PFSK-1 (cell line): Measurements from ENCODE around the gene SEC14L6.

Experiments used
- FOXP2 ChIP-seq: optimal IDR thresholded peaks from 2 replicates; pipeline ENCODE3; 2011; ENCODE audit warnings: borderline replicate concordance, control low read depth, inconsistent platforms; ENCODE audit not compliant: insufficient read depth; ENCODE audit errors: extremely low read length, extremely low read depth
- POLR2AphosphoS5 ChIP-seq: IDR thresholded peaks from 2 replicates; pipeline ENCODE4 v1.6.1; 2012; ENCODE audit warnings: low read depth, mild to moderate bottlenecking, control low read depth, low read length, moderate library complexity
- REST ChIP-seq, 2 experiments: IDR thresholded peaks; 2 replicates each; pipeline versions ENCODE4 v1.6.1 to v1.8.0; 2011 to 2012; ENCODE audit warnings: low read depth in 2 of 2, low read length in 2 of 2, control low read depth in 1 of 2, inconsistent platforms in 1 of 2, mild to moderate bottlenecking in 1 of 2, moderate library complexity in 1 of 2; ENCODE audit not compliant: insufficient read depth in 1 of 2
- SIN3A ChIP-seq: IDR thresholded peaks from 2 replicates; pipeline ENCODE4 v1.6.1; 2012; ENCODE audit warnings: mild to moderate bottlenecking, low read length, moderate library complexity, borderline replicate concordance; ENCODE audit not compliant: insufficient read depth
- TAF1 ChIP-seq: IDR thresholded peaks from 2 replicates; pipeline ENCODE4 v1.6.1; 2012; ENCODE audit warnings: low read length, control low read depth, borderline replicate concordance; ENCODE audit not compliant: insufficient read depth

- TF ChIP-seq POLR2AphosphoS5 (no peak), TAF1 (no peak), REST (IDR thresholded peaks at IDR 0.05; ENCODE audit: insufficient read depth in 1 of 2, low read depth in 2 of 2, low read length in 2 of 2) (no peak), SIN3A (no peak), FOXP2 (no peak)
Observed at GRCh38 chr22:30572840-30573593, 26.5 kb upstream of the SEC14L6 start.
